HCT116 (cell line): ENCODE results near the gene FAM83E. TPM values are rescaled to one million over a fixed set of nuclear protein-coding genes. Genes with fewer than 3 reads are reported as not detected.

Experiments used
- ATAC-seq: fragments of 200-7000 bp; cut with Tn5 transposase; 2 replicates; pipeline ENCODE4 v1.9.1; 2020; ENCODE audit warnings: mild to moderate bottlenecking, moderate library complexity
- BruUV-seq: library from RNA; stranded (reverse); fragments of 400-500 nt; replicated peaks from 2 replicates; lab custom pipeline; 2021; lab: Mats Ljungman, UMichigan
- CTCF ChIA-PET: fragments of 300-600 bp; sonication (Branson Sonifier 250); formaldehyde crosslinking; loops from one replicate; lab custom pipeline; 2021; ENCODE audit warnings: antibody characterized with exemption; lab: Charles Lee
- POLR2A ChIA-PET: fragments of 300-600, 350-600 bp; sonication (Branson Sonifier 250); formaldehyde crosslinking; loops from one replicate; lab custom pipeline; 2021; ENCODE audit warnings: antibody characterized with exemption; lab: Charles Lee
- RAD21 ChIA-PET, 2 experiments: fragments of 300-600 bp; sonication (Branson Sonifier 250); formaldehyde crosslinking; loops; one replicate each; lab custom pipeline; 2023; ENCODE audit warnings: low total read pairs in 2 of 2; ENCODE audit not compliant: uncharacterized antibody in 2 of 2, unreplicated experiment in 2 of 2, low non-redundant PET in 1 of 2; lab: Charles Lee
- DNase-seq: peaks from one replicate; pipeline ENCODE4 v3.0.0-alpha.2; 2010; ENCODE audit warnings: low read depth, low spot score
- H2AFZ ChIP-seq: fragments of 200-600 bp; shearing (Covaris generic), sonication (generic); 2 replicates; pipeline ENCODE4 v1.6.1; 2017; ENCODE audit warnings: low read depth, mixed run types, mixed read lengths, antibody characterized with exemption, low read length; ENCODE audit not compliant: poor library complexity, severe bottlenecking
- H3K27ac ChIP-seq: 2 replicates; pipeline ENCODE4 v1.5.1; 2012; ENCODE audit warnings: low read depth, low read length
- H3K27me3 ChIP-seq: fragments of 200-600 bp; sonication (generic); 2 replicates; pipeline ENCODE4 v1.6.1; 2016; ENCODE audit warnings: mixed run types, low read length, mixed read lengths; ENCODE audit not compliant: insufficient read depth
- H3K36me3 ChIP-seq, 2 experiments: fragments of 200-500 bp in 1 of 2; fragments of 200-600 bp in 1 of 2; sonication (Bioruptor generic) in 1 of 2; sonication (generic) in 1 of 2; 2 replicates each; pipeline versions ENCODE4 v1.5.1 to v1.6.1; 2014 to 2016; ENCODE audit warnings: low read length in 2 of 2, inconsistent platforms in 1 of 2, mixed read lengths in 1 of 2, mixed run types in 1 of 2; ENCODE audit not compliant: insufficient read depth in 2 of 2, control insufficient read depth in 1 of 2
- H3K4me1 ChIP-seq, 2 experiments: fragments of 200-600 bp in 1 of 2; sonication (generic) in 1 of 2; 2 replicates each; pipeline versions ENCODE4 v1.5.1 to v1.6.1; 2012 to 2017; ENCODE audit warnings: low read length in 2 of 2, inconsistent platforms in 1 of 2, mild to moderate bottlenecking in 1 of 2, mixed read lengths in 1 of 2, mixed run types in 1 of 2, moderate library complexity in 1 of 2; ENCODE audit not compliant: insufficient read depth in 2 of 2, control insufficient read depth in 1 of 2
- H3K4me2 ChIP-seq: fragments of 200-600 bp; sonication (generic); 2 replicates; pipeline ENCODE4 v1.6.1; 2017; ENCODE audit warnings: mixed run types, low read length, mixed read lengths
- H3K4me3 ChIP-seq, 2 experiments: fragments of 200-600 bp in 1 of 2; sonication (generic) in 1 of 2; replicated peaks in 1 of 2; 2 replicates each; pipeline ENCODE4 v1.5.1; 2011 to 2016; ENCODE audit warnings: low read length in 2 of 2, control low read depth in 1 of 2, low read depth in 1 of 2, mild to moderate bottlenecking in 1 of 2, mixed read lengths in 1 of 2, mixed run types in 1 of 2
- H3K79me2 ChIP-seq: fragments of 200-600 bp; sonication (generic); 2 replicates; pipeline ENCODE4 v1.6.1; 2017; ENCODE audit warnings: mild to moderate bottlenecking, mixed run types, low read length, moderate library complexity, mixed read lengths; ENCODE audit not compliant: insufficient read depth
- H3K9ac ChIP-seq: fragments of 200-600 bp; sonication (generic); 2 replicates; pipeline ENCODE4 v1.6.1; 2016; ENCODE audit warnings: low read length, mixed read lengths
- H3K9me2 ChIP-seq: fragments of 200-600 bp; sonication (generic), shearing (Covaris generic); 2 replicates; pipeline ENCODE4 v1.6.1; 2017; ENCODE audit warnings: mixed run types, mild to moderate bottlenecking, moderate library complexity; ENCODE audit not compliant: insufficient read depth
- H3K9me3 ChIP-seq, 2 experiments: fragments of 200-500 bp in 1 of 2; fragments of 200-600 bp in 1 of 2; sonication (Bioruptor generic) in 1 of 2; sonication (generic) in 1 of 2; 2 replicates each; pipeline ENCODE4 v1.6.1; 2014 to 2017; ENCODE audit warnings: low read length in 2 of 2, mixed read lengths in 2 of 2, inconsistent platforms in 1 of 2, low read depth in 1 of 2, mild to moderate bottlenecking in 1 of 2, mixed run types in 1 of 2, moderate library complexity in 1 of 2; ENCODE audit not compliant: control insufficient read depth in 1 of 2, insufficient read depth in 1 of 2
- H4K20me1 ChIP-seq: fragments of 200-600 bp; sonication (generic), shearing (Covaris generic); 2 replicates; pipeline ENCODE4 v1.6.1; 2017; ENCODE audit warnings: mixed run types, mild to moderate bottlenecking, moderate library complexity; ENCODE audit not compliant: insufficient read depth
- ELF1 ChIP-seq: IDR thresholded peaks from 2 replicates; pipeline ENCODE4 v1.6.1; 2012; ENCODE audit warnings: low read depth, borderline replicate concordance
- FOSL1 ChIP-seq: IDR thresholded peaks from 2 replicates; pipeline ENCODE4 v1.6.1; 2012; ENCODE audit warnings: low read depth
- POLR2AphosphoS5 ChIP-seq: IDR thresholded peaks from 2 replicates; pipeline ENCODE4 v1.6.1; 2011; ENCODE audit warnings: mild to moderate bottlenecking, low read depth, low read length, moderate library complexity
- SP1 ChIP-seq: IDR thresholded peaks from 2 replicates; pipeline ENCODE4 v1.6.1; 2012; ENCODE audit warnings: low read depth
- SRF ChIP-seq: IDR thresholded peaks from 2 replicates; pipeline ENCODE4 v1.6.1; 2012; ENCODE audit warnings: low read depth
- YY1 ChIP-seq: IDR thresholded peaks from 2 replicates; pipeline ENCODE4 v1.6.1; 2011; ENCODE audit warnings: low read length, low read depth, moderate library complexity, mild to moderate bottlenecking; ENCODE audit not compliant: insufficient replicate concordance; ENCODE audit errors: extremely low read depth
- ZNF274 ChIP-seq: fragments of 200-500 bp; sonication (Bioruptor generic); IDR thresholded peaks from 2 replicates; pipeline ENCODE4 v1.6.1; 2014; ENCODE audit warnings: mild to moderate bottlenecking, low read depth, low read length, inconsistent platforms
- intact Hi-C: fragments of 100-400 bp; cut with micrococcal nuclease; formaldehyde crosslinking; loops from 2 replicates; pipeline ENCODE4 v1.10.0; 2022
- total RNA-seq: library from RNA; stranded (reverse); gene quantifications from one replicate; pipeline ENCODE4 v1.2.1, GENCODE V29; 2021; ENCODE audit not compliant: unreplicated experiment

The FAM83E gene
- total RNA-seq, 1 experiment from 2014 or later = 6.8 TPM

DNA sequence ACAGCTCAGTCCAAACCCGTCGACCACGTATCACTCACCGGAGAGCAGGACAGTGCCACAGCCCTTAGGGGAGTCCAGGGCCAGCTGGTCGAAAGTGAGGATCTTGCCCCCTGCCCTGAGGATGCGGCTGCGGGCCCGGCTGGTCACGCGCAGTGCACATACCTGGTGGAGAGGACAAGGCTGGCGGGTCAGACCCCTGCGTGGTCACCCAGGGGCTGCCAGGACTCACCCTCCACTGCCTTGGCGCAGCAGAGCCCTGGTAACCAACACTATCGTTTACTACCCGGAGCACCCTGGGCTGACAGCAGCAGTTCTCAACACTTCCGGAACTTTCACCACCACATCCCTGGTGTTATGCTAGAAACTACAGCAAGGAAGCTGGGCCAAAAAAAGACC lies 1.2 kb upstream of the FAM83E start:
- H3K4me2 ChIP-seq = peak overlapping the region; percentile 87
- ChIA-PET RAD21 (no interaction called here), POLR2A (interaction anchor here (0.6 to 2.0 kb wide), 2 partner anchors 14 to 22 kb away, joined by 3 to 9 read pairs; no protein-coding TSS in a partner anchor), CTCF (no interaction called here)
- peak overlapping the region; percentile 86 for H3K27ac ChIP-seq
- no peak for DNase-seq
- H2AFZ ChIP-seq = no peak overlapping the region
- H3K4me1 ChIP-seq = peaks cover 33 to 52% of the 10 kb centered on the region in 2 experiments
- intact Hi-C loops = no loop called here
- peaks cover 46% of the 10 kb centered on the region for H3K79me2 ChIP-seq
- peaks cover 34% of the 10 kb centered on the region; the same call in 1 of the 2 replicates for H4K20me1 ChIP-seq
- BruUV-seq = no TSS peak
- no peaks in the 10 kb centered on the region for H3K27me3 ChIP-seq
- ATAC-seq = no peak
- peak overlapping the region in 1 of 2 experiments; percentile 37; a peak in 3 of 4 replicates for H3K4me3 ChIP-seq
- 0 out of 2 replicates have a peak, but pooled peaks have one; percentile 2 for TF ChIP-seq POLR2AphosphoS5
- TF ChIP-seq SP1 = no peak
- TF ChIP-seq SRF = no peak
- TF ChIP-seq ELF1 = no peak
- no peak for TF ChIP-seq YY1
- no peak for TF ChIP-seq ZNF274
- peak overlapping the region; percentile 99; the same call in 1 of the 2 replicates for H3K9ac ChIP-seq
- H3K9me2 ChIP-seq = no peaks in the 10 kb centered on the region
- no peaks in the 10 kb centered on the region for H3K9me3 ChIP-seq
- peaks cover 20 to 37% of the 10 kb centered on the region in 2 experiments for H3K36me3 ChIP-seq

DNA sequence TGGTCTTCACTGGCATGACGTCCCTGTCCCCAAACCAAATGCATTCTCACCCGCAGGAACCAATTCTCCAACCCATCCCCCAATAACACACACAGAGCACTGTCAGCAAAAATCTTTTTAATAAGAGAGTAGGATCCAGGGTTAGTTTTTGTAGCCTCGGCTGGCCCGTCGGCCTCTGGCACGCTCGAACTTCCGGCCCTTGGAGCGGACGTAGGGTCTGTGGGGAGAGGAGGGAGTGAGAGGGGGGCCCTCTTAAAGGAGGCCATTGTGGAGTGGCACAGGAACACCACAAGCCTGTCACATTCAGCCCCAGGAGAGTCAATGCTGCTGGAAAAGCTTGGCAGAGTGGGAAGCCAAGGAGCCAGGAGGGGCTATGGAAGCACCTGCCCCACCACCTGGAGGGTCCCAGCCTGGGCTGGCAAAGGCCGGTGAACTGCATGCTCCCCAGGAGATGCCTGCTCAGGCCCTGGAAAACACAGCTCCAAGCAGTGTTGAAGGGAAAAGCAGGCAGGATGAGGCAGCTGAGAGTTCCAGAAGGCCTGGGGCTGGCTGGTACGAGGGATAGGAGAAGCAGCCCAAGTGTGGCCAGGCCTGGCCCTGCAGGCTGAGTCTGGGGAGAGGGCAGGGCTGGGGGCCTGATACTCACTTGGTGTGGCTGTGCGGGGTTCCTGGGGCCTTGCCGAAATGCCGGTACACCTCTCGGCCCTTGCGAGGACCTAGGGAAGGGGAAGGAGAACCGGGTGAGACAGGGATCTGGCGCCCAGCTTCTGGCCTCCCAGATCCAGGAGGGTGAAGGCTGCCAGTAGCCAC lies 560 bp upstream of the FAM83E start:
- DNase-seq (no peak), ATAC-seq (no peak)
- peak overlapping the region; percentile 99 for H3K9ac ChIP-seq
- intact Hi-C loops = no loop called here
- H3K27ac ChIP-seq = peak overlapping the region; percentile 86
- H2AFZ ChIP-seq = no peak overlapping the region
- RAD21 ChIA-PET = no interaction called here
- H3K4me3 ChIP-seq = peak overlapping the region; percentile 23 to 37
- CTCF ChIA-PET = no interaction called here
- peak overlapping the region; percentile 87 for H3K4me2 ChIP-seq
- no peaks in the 10 kb centered on the region for H3K9me2 ChIP-seq
- POLR2A ChIA-PET = interaction anchor here (0.6 to 1.9 kb wide), 3 partner anchors 9 to 122 kb away, joined by 3 to 7 read pairs (median 3); no protein-coding TSS in a partner anchor
- H3K9me3 ChIP-seq = no peaks in the 10 kb centered on the region
- TF ChIP-seq FOSL1 (no peak), POLR2AphosphoS5 (peak; percentile 40)
- peaks cover 33 to 51% of the 10 kb centered on the region in 2 experiments for H3K4me1 ChIP-seq
- no peaks in the 10 kb centered on the region for H3K27me3 ChIP-seq
- H4K20me1 ChIP-seq = peaks cover 34% of the 10 kb centered on the region; the same call in 1 of the 2 replicates
- H3K36me3 ChIP-seq = peaks cover 20 to 37% of the 10 kb centered on the region in 2 experiments
- peaks cover 44% of the 10 kb centered on the region for H3K79me2 ChIP-seq
- no TSS peak for BruUV-seq
